SH-SY5Y (cell line): Measurements from ENCODE around the gene C12orf76.

ENCODE experiments used
- GATA2 ChIP-seq: IDR thresholded peaks from 2 replicates; pipeline ENCODE4 v1.6.1; 2011; ENCODE audit warnings: mild to moderate bottlenecking, low read depth, low read length
- GATA3 ChIP-seq: IDR thresholded peaks from 2 replicates; pipeline ENCODE4 v1.6.1; 2011; ENCODE audit warnings: low read depth, mild to moderate bottlenecking, low read length, moderate library complexity

DNA sequence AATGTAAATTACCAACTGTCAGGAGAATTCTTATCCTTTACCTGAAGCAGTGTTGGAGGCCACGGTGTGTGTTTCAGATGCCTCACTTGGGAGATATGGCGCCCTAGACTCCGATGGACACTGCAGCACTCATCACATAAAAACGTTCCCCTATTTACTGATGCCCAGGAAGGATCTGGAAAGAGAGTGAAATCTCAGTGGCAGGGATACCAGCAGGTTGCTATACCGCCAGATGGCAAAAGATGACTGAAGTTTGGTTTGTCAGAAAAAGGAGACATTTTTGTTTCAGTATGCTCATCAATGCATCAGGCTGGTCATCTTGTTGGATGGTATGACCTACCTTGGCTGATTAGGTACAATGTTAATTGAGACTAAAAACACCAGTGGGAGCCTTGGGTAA is 56.7 kb downstream of the C12orf76 start:
- TF ChIP-seq GATA2 (no peak), GATA3 (no peak)
